A673 (cell line): ENCODE results near the gene KIT.

ENCODE experiments used
- EZH2 ChIP-seq: fragments of 200-600 bp; sonication (generic); IDR thresholded peaks from 2 replicates; pipeline ENCODE4 v1.6.1; 2017; ENCODE audit warnings: borderline replicate concordance, low read depth, mild to moderate bottlenecking, mixed read lengths, antibody characterized with exemption, low read length; ENCODE audit not compliant: poor library complexity, severe bottlenecking
- TF ChIP-seq, protein P1 (sequence below): fragments of 300-800, 200-600 bp; sonication (generic); conservative IDR thresholded peaks from 2 replicates; pipeline ENCODE4 v1.5.1; 2017; ENCODE audit warnings: low read depth, mild to moderate bottlenecking, antibody characterized with exemption, low read length, moderate library complexity, mixed read lengths

DNA sequence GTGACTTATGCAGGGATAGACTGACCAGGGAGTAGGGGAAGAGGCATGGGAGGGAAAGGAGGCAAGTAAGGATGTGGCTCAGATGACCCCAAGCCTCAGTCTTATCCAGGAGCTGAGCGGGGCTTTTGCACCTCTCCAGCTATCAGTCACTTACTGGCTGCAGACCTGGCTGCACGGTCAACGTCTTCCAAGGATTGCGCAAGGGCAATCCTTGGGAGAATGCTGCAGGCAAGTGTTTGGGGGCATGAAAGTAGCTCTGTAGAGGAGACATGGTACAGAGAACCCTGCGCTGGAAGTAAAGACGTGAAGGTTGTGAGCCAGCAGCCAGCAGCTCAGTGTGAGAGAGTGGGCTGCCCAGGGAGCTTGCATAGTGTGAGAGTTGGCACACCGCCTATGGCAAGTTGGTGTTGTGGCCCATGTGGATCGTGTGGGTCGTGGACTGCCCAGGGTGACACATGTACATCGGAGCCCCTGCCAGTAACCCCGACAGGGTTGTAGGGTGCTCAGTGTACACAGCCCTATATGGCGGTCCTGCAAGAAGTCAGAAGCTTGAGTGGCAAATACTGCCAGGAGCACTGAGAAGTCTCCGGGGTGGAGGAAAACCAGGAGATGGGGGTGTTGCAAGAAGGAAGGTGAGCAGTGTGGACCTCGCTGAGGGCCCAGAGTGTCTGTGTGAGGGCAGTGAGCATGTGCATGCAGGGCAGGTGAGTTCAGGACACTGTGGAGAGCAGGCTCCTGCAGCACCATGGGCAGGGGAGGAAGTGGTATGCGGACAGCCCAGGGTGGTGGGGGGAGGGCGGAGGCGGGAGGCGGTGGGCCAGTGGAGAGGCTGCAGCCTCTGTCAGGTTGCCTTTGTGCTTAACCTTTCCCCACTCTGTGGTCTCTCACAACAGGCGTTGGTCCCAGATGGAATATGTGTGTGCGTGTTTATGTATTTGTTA, 50.9 kb downstream of the KIT start:
- TF ChIP-seq, protein P1, sequence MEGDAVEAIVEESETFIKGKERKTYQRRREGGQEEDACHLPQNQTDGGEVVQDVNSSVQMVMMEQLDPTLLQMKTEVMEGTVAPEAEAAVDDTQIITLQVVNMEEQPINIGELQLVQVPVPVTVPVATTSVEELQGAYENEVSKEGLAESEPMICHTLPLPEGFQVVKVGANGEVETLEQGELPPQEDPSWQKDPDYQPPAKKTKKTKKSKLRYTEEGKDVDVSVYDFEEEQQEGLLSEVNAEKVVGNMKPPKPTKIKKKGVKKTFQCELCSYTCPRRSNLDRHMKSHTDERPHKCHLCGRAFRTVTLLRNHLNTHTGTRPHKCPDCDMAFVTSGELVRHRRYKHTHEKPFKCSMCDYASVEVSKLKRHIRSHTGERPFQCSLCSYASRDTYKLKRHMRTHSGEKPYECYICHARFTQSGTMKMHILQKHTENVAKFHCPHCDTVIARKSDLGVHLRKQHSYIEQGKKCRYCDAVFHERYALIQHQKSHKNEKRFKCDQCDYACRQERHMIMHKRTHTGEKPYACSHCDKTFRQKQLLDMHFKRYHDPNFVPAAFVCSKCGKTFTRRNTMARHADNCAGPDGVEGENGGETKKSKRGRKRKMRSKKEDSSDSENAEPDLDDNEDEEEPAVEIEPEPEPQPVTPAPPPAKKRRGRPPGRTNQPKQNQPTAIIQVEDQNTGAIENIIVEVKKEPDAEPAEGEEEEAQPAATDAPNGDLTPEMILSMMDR, result no peak
- no peak for TF ChIP-seq EZH2
